HG03432 (cell line): ENCODE data around the gene SLC39A11.
"Not testable (repeated sequence)": the region's sequence is repeated elsewhere in the genome, so short reads cannot be mapped to it uniquely, and the experiment has no call there.

Experiments used
- ATAC-seq: cut with Tn5 transposase; IDR thresholded peaks from one replicate; pipeline ENCODE4 v1.9.1; 2021; ENCODE audit warnings: mild to moderate bottlenecking, moderate library complexity; ENCODE audit not compliant: unreplicated experiment

SLC39A11 gene

DNA sequence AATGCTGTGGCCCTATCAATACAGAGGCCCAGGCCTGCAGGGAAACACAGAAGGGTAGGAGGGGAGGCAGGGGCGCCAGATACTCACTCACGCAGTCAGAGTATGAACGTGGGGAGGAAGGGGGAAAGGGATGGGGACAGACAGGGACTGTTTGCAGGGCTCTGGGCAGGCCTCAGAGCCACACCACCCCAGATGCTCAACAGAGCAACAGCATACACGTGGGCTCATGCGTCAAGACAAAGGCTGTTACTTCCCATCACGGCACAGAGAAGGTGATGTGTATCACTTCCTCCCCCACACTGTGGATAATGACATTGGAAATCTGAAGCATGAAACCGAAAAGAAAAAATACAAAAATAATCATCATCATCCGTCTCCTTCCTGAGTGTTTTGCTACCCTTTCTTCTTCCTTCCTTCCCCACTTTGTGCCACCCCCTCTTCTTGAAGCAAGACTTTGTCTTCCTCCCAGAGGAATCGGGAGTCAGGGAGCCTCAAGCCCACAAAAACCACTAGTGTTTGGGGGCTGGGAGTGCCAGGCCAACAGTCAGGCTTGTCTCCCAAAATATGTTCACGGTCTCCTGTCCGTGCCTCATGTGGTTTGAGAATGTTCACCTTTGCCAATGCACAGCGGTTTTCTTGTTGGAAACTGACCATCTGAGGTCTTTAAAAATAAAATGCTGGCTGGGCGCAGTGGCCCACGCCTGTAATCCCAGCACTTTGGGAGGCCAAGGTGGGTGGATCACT, 20.1 kb downstream of the SLC39A11 start:
- ATAC-seq: no peak

DNA sequence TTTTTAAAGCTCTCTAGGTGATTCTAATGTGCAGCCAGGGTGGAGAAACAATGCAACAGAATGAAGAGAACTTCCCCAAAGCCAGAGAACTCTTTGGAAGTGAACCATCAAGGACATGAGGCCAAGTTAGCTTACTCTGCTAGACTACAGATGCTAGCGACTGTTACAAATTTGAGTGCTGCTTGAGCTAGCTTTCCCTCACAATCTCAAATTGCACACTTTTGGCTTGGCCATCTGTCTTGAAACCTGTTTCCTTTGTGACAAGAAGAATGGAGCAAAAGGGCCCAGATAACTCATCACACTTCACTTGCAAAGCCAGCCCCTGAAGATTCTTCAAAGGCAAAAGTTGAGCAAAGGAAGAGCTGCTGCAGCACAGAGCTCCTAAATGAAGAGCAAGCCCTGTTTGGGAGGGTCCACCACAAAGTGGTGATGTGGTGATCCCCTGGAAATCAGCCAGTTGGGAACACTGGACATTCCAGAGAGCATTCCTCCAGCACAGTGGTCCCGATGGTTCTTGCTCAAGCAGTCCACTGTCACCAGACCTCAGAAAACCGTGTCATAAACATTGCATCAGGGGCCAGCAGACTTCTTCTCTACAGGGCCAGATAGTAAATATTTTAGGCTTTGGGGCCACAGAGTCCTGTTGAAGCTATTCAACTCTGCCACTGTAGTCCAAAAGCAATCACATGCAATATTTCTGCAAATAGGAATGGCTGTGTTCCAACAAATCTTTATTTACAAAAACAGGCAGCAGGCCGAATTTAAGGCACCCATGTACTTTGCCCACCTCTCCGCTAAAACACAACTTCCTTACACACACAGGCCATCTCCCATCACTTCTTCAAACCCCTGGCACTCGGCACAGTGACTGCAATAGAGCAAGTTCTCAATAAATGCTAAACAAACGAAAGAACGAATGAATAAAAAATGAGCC, 21.2 kb downstream of the SLC39A11 start:
- ATAC-seq: no peak

DNA sequence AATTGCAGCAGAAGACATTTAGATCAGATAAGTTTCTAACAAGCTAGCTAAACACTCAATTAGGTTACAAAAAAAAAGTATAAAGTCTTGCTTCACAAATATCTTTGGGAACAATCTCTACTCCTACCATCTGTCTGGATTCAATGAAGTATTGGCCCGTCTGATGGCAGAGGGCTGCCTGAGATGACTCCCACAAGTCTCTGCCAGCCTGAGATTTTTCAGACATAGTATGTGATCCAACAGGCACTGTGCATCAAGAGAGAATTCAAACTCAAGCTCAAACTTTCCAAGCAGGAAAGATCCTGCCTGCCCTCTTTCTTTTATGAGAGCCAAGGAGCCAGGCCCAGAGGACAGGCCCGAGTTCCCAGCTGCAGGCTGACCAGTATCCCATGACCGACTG, 22.6 kb downstream of the SLC39A11 start:
- no peak for ATAC-seq

DNA sequence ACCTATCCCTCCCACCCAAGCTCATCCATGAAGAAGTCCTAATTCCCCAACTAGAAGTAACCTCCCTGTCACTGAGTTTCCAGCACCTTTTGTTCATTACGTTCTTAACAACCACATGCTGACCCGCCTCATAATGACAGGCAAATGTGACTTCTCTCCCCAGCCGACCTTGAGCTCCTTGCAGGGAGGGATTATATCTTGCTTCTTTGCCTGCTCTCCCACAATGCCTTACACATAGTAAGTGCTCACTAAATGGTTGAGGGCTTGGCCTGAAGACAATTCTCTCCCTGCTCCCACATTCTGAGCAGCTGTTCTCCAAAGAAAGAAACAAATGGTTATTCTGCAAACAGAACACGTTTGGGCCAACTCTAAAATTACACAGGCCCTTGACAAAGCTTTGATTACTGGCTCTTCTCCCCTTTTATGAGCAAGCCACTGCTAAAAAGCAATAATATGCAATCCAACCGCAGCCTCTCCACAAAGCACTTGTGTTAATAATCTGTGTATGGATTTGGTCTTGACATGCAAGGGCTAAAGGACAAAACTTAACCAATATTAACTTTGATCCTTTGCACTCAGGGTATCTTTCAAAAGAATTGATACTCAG, 23.2 kb downstream of the SLC39A11 start:
- ATAC-seq: no peak

DNA sequence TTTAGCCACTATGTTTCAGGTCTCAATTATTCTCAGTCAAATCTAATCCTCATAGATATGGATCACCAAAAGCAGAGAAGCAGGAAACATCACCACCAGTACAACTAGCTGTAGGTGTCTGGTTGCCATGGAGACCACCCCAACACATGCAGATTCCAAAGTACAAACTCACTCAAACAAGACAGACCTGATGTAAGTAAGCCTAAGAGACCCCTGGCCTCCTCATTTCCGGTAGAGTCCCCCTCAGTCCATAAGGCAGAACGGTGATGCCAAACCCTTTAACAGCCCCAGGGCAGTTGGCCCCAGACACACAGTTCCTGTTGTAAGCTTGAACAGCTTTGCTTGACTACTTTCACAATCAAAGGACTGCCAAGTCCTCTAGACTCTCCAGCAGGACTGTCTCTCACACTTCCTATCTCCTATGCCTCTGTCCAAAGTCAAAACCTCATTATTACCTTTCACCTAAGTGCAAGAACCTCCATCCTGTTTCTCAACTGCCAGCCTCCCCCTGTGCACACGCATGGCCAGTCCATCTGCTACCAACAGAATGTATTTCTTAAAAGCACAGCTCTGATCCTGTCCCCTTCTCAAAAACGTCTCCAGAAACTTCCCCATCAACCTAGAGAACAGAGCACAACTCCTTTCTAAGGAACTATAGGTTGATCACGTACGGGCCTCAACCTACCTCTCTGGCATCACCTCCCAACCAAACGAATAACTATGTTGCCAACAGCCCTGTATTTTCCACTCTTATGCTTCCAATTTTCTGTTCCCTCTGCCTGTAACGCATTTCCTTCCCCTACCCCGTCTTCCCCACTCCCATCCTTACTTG, 23.9 kb downstream of the SLC39A11 start:
- no peak for ATAC-seq

DNA sequence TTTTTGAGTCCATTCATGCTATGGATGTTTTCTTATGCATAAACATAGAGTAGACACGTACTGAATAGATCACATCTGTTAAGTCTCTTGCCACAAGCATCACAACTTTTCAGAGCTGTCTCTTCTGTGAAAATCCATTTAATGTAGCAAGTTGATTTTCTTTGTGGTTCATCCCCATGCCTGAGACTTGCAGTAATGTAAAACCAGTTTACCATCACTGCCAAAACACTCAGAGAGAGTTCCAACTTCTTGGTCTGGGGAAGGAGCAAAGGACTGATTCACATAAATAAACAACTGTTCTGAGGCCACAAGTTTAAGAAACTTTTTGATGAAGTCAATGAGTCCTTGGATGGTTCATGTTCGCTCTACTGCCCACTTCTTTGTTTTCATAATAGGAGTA, 24.8 kb downstream of the SLC39A11 start:
- not testable (repeated sequence) for ATAC-seq

DNA sequence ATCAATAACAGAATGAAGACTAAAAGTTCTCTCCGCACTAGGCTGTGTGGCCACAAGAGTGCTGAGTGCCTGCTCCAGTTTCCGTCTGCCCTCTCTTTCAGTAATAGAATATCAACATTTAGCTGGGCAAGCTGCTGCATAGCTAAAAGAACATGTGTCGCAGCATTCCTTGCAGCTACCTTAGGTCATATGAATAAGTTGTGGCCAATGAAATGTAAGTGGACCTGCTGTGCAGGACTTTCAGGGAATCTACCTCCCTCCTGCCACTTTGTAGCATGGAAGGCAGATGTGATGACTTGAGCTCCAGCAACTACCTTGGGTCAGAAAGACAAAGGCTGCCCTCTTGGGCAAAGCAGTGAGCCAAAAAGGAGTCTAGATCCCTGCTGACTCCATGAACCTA, 25.4 kb downstream of the SLC39A11 start:
- ATAC-seq: no peak

DNA sequence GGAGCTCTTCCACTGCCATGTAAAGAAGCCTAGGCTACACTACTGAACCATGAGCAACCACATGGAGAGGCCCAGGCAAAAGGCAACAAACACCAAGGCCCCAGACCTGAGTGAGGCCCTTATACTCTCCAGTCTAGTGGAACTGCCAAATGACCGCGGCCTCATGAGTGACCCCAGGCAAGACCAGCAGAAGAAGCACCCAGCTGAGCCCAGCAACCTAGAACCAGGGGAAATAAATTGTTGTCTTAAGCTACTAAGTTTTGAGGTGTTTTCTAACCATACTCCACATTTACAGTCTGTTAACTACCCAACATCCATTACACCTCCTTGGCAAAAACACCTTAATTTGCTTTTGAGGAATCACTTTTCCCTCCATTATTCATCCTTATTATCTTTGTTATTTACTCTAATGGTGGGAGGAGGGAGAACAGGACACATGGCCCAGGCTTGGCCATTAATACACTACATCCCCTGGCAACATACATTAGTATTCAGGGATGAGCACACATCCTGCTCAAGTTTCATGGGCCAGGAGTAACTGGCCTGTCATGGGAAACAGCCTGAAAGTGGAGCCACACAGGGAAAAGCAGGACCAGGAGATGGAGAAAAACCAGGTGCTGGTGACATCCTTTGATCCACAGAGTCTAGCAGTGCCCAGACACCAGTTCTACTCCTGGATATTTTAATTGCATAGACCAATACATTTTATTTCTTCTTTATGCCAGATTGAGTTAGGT, 26.2 kb downstream of the SLC39A11 start:
- no peak for ATAC-seq

DNA sequence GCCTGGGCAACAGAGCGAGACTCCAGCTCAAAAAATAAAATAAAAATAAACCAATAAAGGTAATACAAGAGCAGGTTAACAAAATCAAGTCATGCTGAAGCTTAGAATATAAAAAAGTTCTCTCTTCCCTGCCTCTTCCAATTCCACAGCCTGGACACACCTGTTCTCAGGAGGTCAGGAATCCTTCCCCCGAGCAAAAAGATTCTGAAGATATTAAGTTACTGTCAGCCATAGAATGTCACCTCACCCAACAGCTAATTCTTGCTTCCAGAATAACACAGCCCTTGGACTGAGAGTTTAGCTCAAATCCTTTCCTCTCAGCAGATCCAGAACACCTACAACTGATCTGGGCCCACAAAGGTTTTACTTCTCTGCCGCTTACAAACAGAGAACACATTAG, 27.1 kb downstream of the SLC39A11 start:
- no peak for ATAC-seq

DNA sequence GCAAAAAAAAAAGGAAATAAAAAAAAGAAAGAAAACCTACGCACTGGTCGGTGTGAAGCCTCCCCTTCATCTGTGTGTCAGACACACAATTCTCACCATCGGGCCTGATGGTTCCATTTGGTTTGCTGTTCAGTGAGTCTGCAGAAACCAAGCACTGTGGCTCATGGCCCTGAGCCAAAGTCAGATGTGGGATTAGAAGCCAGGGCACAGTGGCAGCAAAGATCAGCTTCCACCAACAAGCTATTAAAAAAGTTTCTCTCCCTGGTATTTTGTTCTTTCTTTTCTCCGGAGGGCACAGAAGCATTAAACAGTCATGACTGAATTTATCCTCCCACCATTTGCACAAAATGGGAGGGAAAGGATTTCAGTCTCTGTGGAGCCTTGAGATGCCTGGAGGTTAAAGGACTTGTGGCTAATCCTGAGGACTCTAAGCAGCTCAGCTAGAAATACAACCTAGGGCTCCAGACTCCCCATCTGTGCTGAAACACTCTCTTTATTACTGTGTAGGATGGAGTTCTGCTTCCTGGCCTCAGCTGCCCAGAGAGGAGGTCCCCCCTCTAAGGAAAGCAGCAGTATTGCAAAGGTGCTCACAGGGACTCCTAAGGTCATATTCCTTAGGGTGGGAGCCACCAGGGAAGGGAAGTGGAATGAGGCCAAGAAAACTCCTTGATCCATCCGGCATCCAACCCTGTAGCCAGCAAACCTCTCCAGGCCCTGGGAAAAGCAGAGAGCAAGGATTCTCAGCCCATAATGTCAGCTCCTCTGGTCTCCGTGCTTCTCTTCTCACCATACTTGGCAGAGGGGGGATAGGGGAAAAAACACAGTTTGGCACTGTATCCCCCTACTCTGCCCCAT, 28.2 kb downstream of the SLC39A11 start:
- ATAC-seq: no peak

DNA sequence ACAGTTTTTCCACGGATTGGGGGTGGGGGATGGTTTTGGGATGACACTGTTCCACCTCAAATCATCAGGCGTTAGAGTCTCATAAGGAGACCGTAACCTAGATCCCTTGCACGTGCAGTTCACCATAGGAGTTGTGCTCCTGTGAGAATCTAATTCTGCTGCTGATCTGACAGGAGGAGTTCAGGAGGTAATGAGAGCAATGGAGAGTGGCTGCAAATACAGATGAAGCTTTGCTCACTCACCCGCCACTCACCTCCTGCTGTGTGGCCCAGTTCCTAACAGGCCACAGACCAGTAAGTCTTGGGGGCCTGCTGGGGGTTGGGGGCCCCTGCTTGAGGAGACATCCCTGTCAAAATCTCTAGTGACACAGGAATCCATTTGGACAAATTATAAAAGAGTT, 29.8 kb downstream of the SLC39A11 start:
- no peak for ATAC-seq

DNA sequence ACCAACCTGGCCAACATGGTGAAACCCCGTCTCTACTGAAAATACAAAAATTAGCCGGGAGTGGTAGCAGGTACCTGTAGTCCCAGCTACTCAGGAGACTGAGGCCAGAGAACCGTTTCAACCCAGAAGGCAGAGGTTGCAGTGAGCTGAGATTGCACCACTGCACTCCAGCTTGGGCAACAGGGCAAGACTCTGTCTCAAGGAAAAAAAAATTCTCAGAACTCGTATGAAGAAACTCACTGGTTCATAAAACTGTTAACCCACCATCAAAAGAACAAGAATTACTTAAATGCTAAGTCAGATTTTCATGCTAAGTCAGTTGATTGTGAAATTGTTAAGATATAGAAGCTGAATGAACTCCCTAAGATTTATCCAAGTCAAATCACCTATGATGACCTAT, 31.3 kb downstream of the SLC39A11 start:
- ATAC-seq: no peak

DNA sequence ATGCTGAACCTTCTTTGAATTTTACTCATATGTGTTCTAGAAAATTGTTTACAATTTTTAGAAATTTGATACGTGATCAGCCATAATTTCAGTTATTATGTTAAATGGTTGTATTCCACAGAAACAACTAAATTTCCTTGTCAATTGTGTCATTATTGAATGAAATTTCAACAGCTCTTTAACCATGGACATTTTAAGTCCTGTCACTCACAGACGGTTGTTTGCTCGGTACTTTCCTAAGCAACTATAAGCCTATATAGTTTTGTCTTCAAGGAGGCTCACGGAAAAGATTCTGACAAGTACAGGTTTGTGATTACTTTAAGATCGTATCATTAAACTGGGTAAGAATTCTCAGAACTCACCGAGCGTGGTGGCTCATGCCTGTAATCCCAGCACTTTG, 31.8 kb downstream of the SLC39A11 start:
- no peak for ATAC-seq

DNA sequence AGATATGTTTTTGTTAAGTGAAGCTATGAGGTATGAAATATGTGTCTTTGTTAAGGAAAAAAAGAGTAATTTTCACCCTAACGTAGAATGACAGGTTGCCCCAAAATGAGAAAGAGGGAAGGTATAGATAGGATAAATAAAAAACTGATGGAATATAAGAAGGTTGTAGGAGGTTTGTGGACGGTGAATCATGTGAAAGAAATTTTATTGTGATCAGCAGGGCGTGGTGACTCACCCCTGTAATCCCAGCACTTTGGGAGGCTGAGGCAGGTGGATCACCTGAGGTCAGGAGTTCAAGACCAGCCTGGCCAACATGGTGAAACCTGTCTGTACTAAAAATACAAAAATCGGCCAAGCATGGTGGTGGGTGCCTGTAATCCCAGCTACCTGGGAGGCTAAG, 32.8 kb downstream of the SLC39A11 start:
- ATAC-seq: not testable (repeated sequence)

DNA sequence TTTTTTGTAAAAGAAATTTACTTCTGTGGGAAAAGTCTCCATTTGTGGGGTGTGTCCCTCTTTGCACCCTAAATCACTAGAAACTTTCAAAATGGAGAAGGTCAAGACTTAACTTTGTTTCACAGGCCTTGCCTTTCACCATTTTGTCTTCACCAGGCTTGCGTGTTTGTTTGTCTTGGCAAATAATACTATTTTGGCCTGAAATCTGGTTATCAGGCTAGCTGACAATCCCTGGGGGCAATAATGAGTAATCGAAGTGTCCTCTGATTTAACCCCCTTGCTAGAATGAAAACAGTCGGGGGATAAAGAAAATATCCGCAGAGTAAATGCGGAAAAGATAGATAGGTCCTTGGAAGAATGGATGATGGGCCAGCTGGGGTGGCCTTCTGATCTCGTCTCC, 34.5 kb downstream of the SLC39A11 start:
- ATAC-seq: no peak

DNA sequence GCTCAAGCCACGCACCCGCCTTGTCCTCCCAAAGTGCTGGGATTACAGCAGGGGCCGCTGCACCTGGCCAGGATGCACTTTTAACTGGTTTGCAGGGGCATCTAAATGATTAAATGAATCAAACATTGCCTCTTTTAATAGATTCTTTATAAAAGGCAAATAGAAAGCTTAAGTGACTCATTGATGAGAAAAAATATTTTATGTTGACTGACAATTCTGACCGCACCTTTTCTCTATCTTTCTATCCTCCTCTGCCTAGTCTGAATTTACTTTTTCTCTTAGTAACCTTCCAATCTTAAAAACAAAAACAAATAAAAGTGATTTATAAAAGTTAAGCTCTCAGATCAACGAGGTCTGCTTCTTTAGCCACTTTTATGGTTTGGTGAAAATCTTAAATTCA, 35.3 kb downstream of the SLC39A11 start:
- ATAC-seq: no peak

DNA sequence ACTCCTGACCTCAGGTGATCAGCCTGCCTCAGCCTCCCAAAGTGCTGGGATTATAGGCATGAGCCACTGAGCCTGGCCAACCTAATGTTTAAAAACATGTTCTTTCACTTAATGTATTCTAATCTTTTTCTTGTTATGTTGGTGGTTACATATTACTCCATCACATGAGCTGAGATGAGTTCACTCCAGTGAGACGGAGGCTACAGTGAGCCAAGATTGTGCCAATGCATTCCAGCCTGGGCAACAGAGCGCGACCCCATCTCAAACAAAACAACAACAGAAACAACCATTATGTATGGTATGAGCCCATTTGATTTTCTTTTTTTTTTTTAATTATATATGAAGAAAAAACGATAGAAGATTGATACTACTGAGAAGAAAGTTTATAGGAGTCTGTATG, 39.6 kb downstream of the SLC39A11 start:
- no peak for ATAC-seq

DNA sequence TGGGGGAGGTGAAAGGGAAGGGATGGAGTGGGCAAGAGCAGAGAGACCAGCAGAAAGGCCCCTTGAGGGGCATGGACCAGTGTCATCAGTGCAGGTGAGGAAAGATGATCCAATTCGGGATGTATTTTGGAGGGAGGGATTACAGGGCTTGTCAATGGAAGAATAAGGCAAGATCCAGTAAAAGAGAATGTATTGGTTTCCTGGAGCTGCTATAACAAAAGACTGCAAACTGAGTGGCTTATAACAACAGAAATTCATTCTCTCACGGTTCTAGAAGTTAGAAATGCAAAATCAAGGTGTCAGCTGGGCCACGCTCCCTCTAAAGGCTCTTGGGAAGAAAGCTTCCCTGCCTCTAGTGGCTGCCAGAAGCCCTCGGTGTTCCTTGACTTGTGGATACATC, 41.7 kb downstream of the SLC39A11 start:
- no peak for ATAC-seq

DNA sequence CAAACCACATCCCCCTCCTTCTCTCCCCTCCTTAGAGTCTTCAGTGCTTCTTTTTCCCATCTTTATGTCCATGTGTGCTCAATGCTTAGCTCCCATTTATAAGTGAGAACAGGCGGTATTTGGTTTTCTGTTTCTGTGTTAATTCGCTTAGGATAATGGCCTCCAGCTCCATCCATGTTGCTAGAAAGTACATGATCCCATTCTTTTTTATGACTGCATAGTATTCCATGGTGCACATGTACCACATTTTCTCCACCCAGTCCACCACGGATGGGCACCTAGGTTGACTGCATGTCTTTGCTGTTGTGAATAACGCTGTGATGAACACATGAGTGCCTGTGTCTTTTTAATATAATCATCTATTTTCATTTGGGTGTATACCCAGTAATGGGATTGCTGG, 44.3 kb downstream of the SLC39A11 start:
- ATAC-seq: no peak
